H1 (cell line): ENCODE measurements around the gene APOA4. TPM values are rescaled to one million over a fixed set of nuclear protein-coding genes. Genes with fewer than 3 reads are reported as not detected.

Source experiments
- CTCF ChIA-PET: fragments of 300-600 bp; sonication (Branson Sonifier 250); formaldehyde crosslinking; loops from one replicate; lab custom pipeline; 2021; ENCODE audit not compliant: partially characterized antibody; lab: Charles Lee
- POLR2A ChIA-PET: fragments of 300-600 bp; sonication (Branson Sonifier 250); formaldehyde crosslinking; loops from one replicate; lab custom pipeline; 2021; ENCODE audit warnings: inconsistent platforms; ENCODE audit not compliant: partially characterized antibody; lab: Charles Lee
- DNase-seq, 2 experiments: peaks; one replicate each; pipeline versions ENCODE4 v3.0.0 to v3.0.0-alpha.2; 2010 to 2022; ENCODE audit warnings: low spot score in 2 of 2, low read depth in 1 of 2, mixed read lengths in 1 of 2
- FAIRE-seq: peaks from 2 replicates; lab custom pipeline; 2011; peaks lifted over from hg19 to GRCh38; lab: Jason Lieb, UNC
- H2AFZ ChIP-seq: 2 replicates; pipeline ENCODE4 v1.8.1; 2012; ENCODE audit warnings: low read length, inconsistent platforms
- H2AK5ac ChIP-seq: 2 replicates; pipeline ENCODE4 v1.6.1; 2013; ENCODE audit warnings: low read depth, low read length
- H2BK120ac ChIP-seq: replicated peaks from 2 replicates; pipeline ENCODE3; 2013; ENCODE audit warnings: low read depth, low read length, inconsistent platforms
- H2BK12ac ChIP-seq: 2 replicates; pipeline ENCODE4 v1.6.1; 2013; ENCODE audit warnings: low read depth, low read length
- H2BK15ac ChIP-seq: 2 replicates; pipeline ENCODE4 v1.6.1; 2013; ENCODE audit warnings: low read length
- H2BK20ac ChIP-seq: 2 replicates; pipeline ENCODE4 v1.6.1; 2013; ENCODE audit warnings: low read length
- H2BK5ac ChIP-seq: 2 replicates; pipeline ENCODE4 v1.6.1; 2013; ENCODE audit warnings: low read depth, low read length
- H3K14ac ChIP-seq: 2 replicates; pipeline ENCODE4 v1.6.1; 2013; ENCODE audit warnings: inconsistent platforms; ENCODE audit not compliant: insufficient read length
- H3K18ac ChIP-seq: 2 replicates; pipeline ENCODE4 v1.6.1; 2013; ENCODE audit warnings: low read length; ENCODE audit errors: extremely low read depth
- H3K23ac ChIP-seq: 2 replicates; pipeline ENCODE4 v1.6.1; 2013; ENCODE audit warnings: inconsistent platforms; ENCODE audit not compliant: insufficient read length
- H3K23me2 ChIP-seq: 2 replicates; pipeline ENCODE4 v1.6.1; 2013; ENCODE audit warnings: low read depth, low read length
- H3K27ac ChIP-seq: 2 replicates; pipeline ENCODE4 v1.6.1; 2011; ENCODE audit warnings: low read depth, low read length, inconsistent platforms
- H3K27me3 ChIP-seq, 4 experiments: replicated peaks in 1 of 4; 1 replicate in 1 of 4; 2 replicates in 3 of 4; pipeline versions ENCODE4 v1.6.1 to v1.8.1; 2011 to 2013; ENCODE audit warnings: low read length in 3 of 4, mild to moderate bottlenecking in 3 of 4, inconsistent platforms in 2 of 4, mixed read lengths in 2 of 4, moderate library complexity in 1 of 4; ENCODE audit not compliant: control insufficient read depth in 3 of 4, insufficient read depth in 3 of 4; ENCODE audit errors: extremely low read depth in 1 of 4
- H3K36me3 ChIP-seq, 4 experiments: 2 replicates each; pipeline versions ENCODE4 v1.6.1 to v1.8.1; 2011 to 2013; ENCODE audit warnings: mild to moderate bottlenecking in 4 of 4, low read length in 3 of 4, moderate library complexity in 2 of 4, control low read depth in 1 of 4, inconsistent platforms in 1 of 4; ENCODE audit not compliant: insufficient read depth in 4 of 4, control insufficient read depth in 2 of 4
- H3K4ac ChIP-seq: replicated peaks from 2 replicates; pipeline ENCODE3; 2013; ENCODE audit warnings: low read length, low read depth, mixed read lengths, inconsistent platforms; ENCODE audit not compliant: insufficient read length
- H3K4me1 ChIP-seq, 4 experiments: replicated peaks in 1 of 4; 1 replicate in 1 of 4; 2 replicates in 3 of 4; pipeline versions ENCODE4 v1.6.1 to v1.8.1; 2011 to 2013; ENCODE audit warnings: low read length in 3 of 4, inconsistent platforms in 2 of 4, mixed read lengths in 1 of 4; ENCODE audit not compliant: insufficient read depth in 4 of 4, control insufficient read depth in 3 of 4
- H3K4me2 ChIP-seq, 2 experiments: 2 replicates each; pipeline versions ENCODE4 v1.6.1 to v1.8.1; 2011 to 2013; ENCODE audit warnings: low read depth in 2 of 2, low read length in 2 of 2, control low read depth in 1 of 2, inconsistent platforms in 1 of 2, mild to moderate bottlenecking in 1 of 2; ENCODE audit not compliant: insufficient read depth in 1 of 2
- H3K4me3 ChIP-seq, 4 experiments: fragments of 200-600, 300-600 bp in 1 of 4; sonication (generic), shearing (Covaris generic), sonication (Bioruptor Twin) in 1 of 4; 2 replicates each; pipeline versions ENCODE4 v1.5.1 to v1.8.1; 2011 to 2016; ENCODE audit warnings: low read length in 4 of 4, low read depth in 3 of 4, control low read depth in 2 of 4, inconsistent platforms in 2 of 4, mild to moderate bottlenecking in 2 of 4, mixed read lengths in 1 of 4, moderate library complexity in 1 of 4; ENCODE audit not compliant: insufficient read depth in 2 of 4; ENCODE audit errors: extremely low read depth in 1 of 4
- H3K56ac ChIP-seq: replicated peaks from 2 replicates; pipeline ENCODE3; 2013; ENCODE audit warnings: low read depth, mild to moderate bottlenecking, mixed read lengths, low read length, inconsistent platforms; ENCODE audit not compliant: insufficient read length
- H3K79me1 ChIP-seq: 2 replicates; pipeline ENCODE4 v1.6.1; 2013; ENCODE audit warnings: low read depth, low read length, control low read depth
- H3K79me2 ChIP-seq, 2 experiments: 2 replicates each; pipeline versions ENCODE4 v1.6.1 to v1.8.1; 2012 to 2013; ENCODE audit warnings: low read length in 2 of 2, mild to moderate bottlenecking in 2 of 2, inconsistent platforms in 1 of 2; ENCODE audit not compliant: insufficient read depth in 2 of 2, control insufficient read depth in 1 of 2
- H3K9ac ChIP-seq, 4 experiments: replicated peaks in 1 of 4; 1 replicate in 1 of 4; 2 replicates in 3 of 4; pipeline versions ENCODE4 v1.6.1 to v1.8.1; 2011 to 2013; ENCODE audit warnings: low read depth in 3 of 4, low read length in 3 of 4, control low read depth in 2 of 4, mild to moderate bottlenecking in 2 of 4, moderate library complexity in 2 of 4, inconsistent platforms in 1 of 4; ENCODE audit errors: extremely low read depth in 1 of 4
- H3K9me3 ChIP-seq, 2 experiments: 2 replicates each; pipeline versions ENCODE4 v1.6.1 to v1.8.1; 2012 to 2013; ENCODE audit warnings: mild to moderate bottlenecking in 2 of 2, moderate library complexity in 2 of 2, control low read depth in 1 of 2, inconsistent platforms in 1 of 2, low read depth in 1 of 2, low read length in 1 of 2, mixed read lengths in 1 of 2; ENCODE audit not compliant: insufficient read depth in 2 of 2
- H4K20me1 ChIP-seq, 2 experiments: replicated peaks in 1 of 2; 2 replicates each; pipeline versions ENCODE3 to v1.8.1; 2011 to 2013; ENCODE audit warnings: inconsistent platforms in 2 of 2, low read length in 2 of 2, mild to moderate bottlenecking in 1 of 2; ENCODE audit not compliant: insufficient read depth in 2 of 2, control insufficient read depth in 1 of 2
- H4K5ac ChIP-seq: 2 replicates; pipeline ENCODE4 v1.6.1; 2013; ENCODE audit warnings: low read length, low read depth, mixed read lengths, inconsistent platforms; ENCODE audit not compliant: insufficient read length
- H4K8ac ChIP-seq: 2 replicates; pipeline ENCODE4 v1.8.0; 2013; ENCODE audit warnings: mild to moderate bottlenecking, moderate library complexity, low read length, inconsistent platforms; ENCODE audit not compliant: insufficient read depth; ENCODE audit errors: extremely low read depth
- H4K91ac ChIP-seq: replicated peaks from 2 replicates; pipeline ENCODE3; 2013; ENCODE audit warnings: low read length, mixed read lengths, inconsistent platforms; ENCODE audit not compliant: insufficient read length
- BRCA1 ChIP-seq: IDR thresholded peaks from 2 replicates; pipeline ENCODE4 v1.6.1; 2012; ENCODE audit warnings: low read depth, low read length, improper control_type of control experiment
- EGR1 ChIP-seq: IDR thresholded peaks from 2 replicates; pipeline ENCODE4 v1.6.1; 2011; ENCODE audit warnings: low read depth, low read length, borderline replicate concordance
- HDAC6 ChIP-seq: IDR thresholded peaks from one replicate; pipeline ENCODE4 v1.7.1; 2012; ENCODE audit warnings: low read depth, mild to moderate bottlenecking, inconsistent platforms, low read length, moderate library complexity
- KDM4A ChIP-seq: IDR thresholded peaks from one replicate; pipeline ENCODE4 v1.7.1; 2012; ENCODE audit warnings: low read depth, mild to moderate bottlenecking, moderate library complexity, low read length, inconsistent platforms; ENCODE audit not compliant: severe bottlenecking
- KDM5A ChIP-seq: fragments of 200-600 bp; IDR thresholded peaks from 2 replicates; pipeline ENCODE4 v1.7.1; 2012; ENCODE audit warnings: mild to moderate bottlenecking, low read length, inconsistent platforms, mixed read lengths
- SAP30 ChIP-seq: fragments of 300-600 bp; sonication (generic); IDR thresholded peaks from 2 replicates; pipeline ENCODE4 v1.7.1; 2012; ENCODE audit warnings: low read length, moderate library complexity, mild to moderate bottlenecking, inconsistent platforms; ENCODE audit not compliant: insufficient read depth, insufficient replicate concordance
- SP2 ChIP-seq: IDR thresholded peaks from 2 replicates; pipeline ENCODE4 v1.6.1; 2012; ENCODE audit warnings: mild to moderate bottlenecking, low read length, inconsistent platforms
- TEAD4 ChIP-seq: IDR thresholded peaks from 2 replicates; pipeline ENCODE4 v1.6.1; 2012; ENCODE audit warnings: low read depth, low read length, inconsistent platforms, mixed read lengths
- YY1 ChIP-seq: IDR thresholded peaks from 2 replicates; pipeline ENCODE4 v1.6.1; 2011; ENCODE audit warnings: low read depth, mild to moderate bottlenecking, low read length
- WGBS, 2 experiments: shearing (Covaris generic) in 1 of 2; methylation state at CpG; one replicate each; pipeline versions ENCODE4 v1.1.6 to v1.1.7; 2013 to 2015; ENCODE audit warnings: low lambda C conversion rate in 2 of 2, mixed read lengths in 2 of 2, inconsistent platforms in 1 of 2, low coverage in 1 of 2, missing lambda C conversion rate in 1 of 2; ENCODE audit not compliant: insufficient replicate concordance in 2 of 2, insufficient coverage in 1 of 2, insufficient read length in 1 of 2; ENCODE audit errors: extremely low coverage in 1 of 2, missing lambda C conversion rate in 1 of 2; 5-methylcytosine and 5-hydroxymethylcytosine counted together
- polyA plus RNA-seq, 7 experiments: library from polyadenylated mRNA; depleted of rRNA in 3 of 7; stranded (reverse) in 5 of 7; unstranded in 2 of 7; fragments of >200 nt in 5 of 7; fragments of 200-250 nt in 2 of 7; gene quantifications; 1 replicate in 5 of 7; 2 replicates in 1 of 7; 4 replicates in 1 of 7; pipeline versions ENCODE4 v1.2.1 to v1.2.3, GENCODE V29; 2011 to 2013; ENCODE audit warnings: missing spikeins in 2 of 7, mixed read lengths in 2 of 7
- total RNA-seq: library from RNA; stranded (reverse); fragmentation: NEBNext Ultra II Directional; extraction: Animal tissue kit (Norgen Biotek cat#: 25700); gene quantifications from 2 replicates; pipeline ENCODE4 v1.2.1, GENCODE V29; 2021
- TF ChIP-seq, protein P1 (sequence below), 3 experiments: IDR thresholded peaks; 1 replicate in 2 of 3; 2 replicates in 1 of 3; pipeline versions ENCODE4 v1.5.1 to v1.6.1; 2011; ENCODE audit warnings: low read length in 3 of 3, mild to moderate bottlenecking in 3 of 3, inconsistent platforms in 2 of 3, low read depth in 1 of 3, moderate library complexity in 1 of 3; ENCODE audit not compliant: insufficient read depth in 1 of 3; ENCODE audit errors: control extremely low read depth in 1 of 3
- TF ChIP-seq, protein P2 (sequence below): IDR thresholded peaks from 2 replicates; pipeline ENCODE4 v1.6.1; 2012; ENCODE audit warnings: inconsistent platforms

The APOA4 gene
- total and polyA plus RNA-seq, 2 of the 8 experiments (the other 6 are each of a cell fraction or from before 2014, with no cell fraction given) = not detected

DNA sequence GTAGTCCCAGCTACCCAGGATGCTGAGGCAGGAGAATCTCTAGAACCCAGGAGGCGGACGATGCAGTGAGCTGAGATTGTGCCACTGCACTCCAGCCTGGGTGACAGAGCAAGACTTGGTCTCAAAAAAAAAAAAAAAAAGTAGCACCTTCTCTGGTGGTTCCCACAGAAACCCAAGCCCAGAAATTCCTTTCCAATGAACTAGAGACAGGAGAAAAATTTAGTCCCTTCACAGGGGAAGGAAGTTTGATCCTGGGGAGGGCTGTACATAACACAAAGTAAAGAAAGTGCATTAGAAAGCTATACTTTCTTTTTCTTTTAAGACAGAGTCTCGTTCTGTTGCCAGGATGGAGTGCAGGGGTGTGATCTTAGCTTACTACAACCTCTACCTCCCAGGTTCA is 39.8 kb upstream of the APOA4 start:
- H4K20me1 ChIP-seq = peaks cover 3% of the 10 kb centered on the region in 2 experiments
- DNase-seq (no peak), FAIRE-seq (no peak)
- no peak overlapping the region for H2BK5ac ChIP-seq
- no peak overlapping the region for H2BK120ac ChIP-seq
- no peak overlapping the region for H2BK12ac ChIP-seq
- H3K79me1 ChIP-seq = no peaks in the 10 kb centered on the region
- no peak overlapping the region for H3K18ac ChIP-seq
- H4K91ac ChIP-seq = no peak overlapping the region
- 98% methylated on average over 3 of the region's 3 CpGs; no CpG with 5 or more reads in 1 of the 2 experiments for WGBS, 2 experiments
- H4K8ac ChIP-seq = no peak overlapping the region
- CTCF ChIA-PET = interaction anchor here (0.7 to 1.9 kb wide), 5 partner anchors 7 to 233 kb away, joined by 4 to 5 read pairs (median 4); no protein-coding TSS in a partner anchor
- no peak overlapping the region for H3K4me3 ChIP-seq
- no peaks in the 10 kb centered on the region for H3K9me3 ChIP-seq
- no peak overlapping the region for H3K27ac ChIP-seq
- H3K4me2 ChIP-seq = no peak overlapping the region
- no peak overlapping the region for H3K14ac ChIP-seq
- H3K23ac ChIP-seq = no peak overlapping the region
- no peak overlapping the region for H2BK15ac ChIP-seq
- H3K36me3 ChIP-seq = peaks cover 0 to 62% (median 38%) of the 10 kb centered on the region in 4 experiments; a peak in 7 of 8 replicates
- no peak overlapping the region for H3K4ac ChIP-seq
- POLR2A ChIA-PET = interaction anchor here (0.6 to 1.0 kb wide), 3 partner anchors 16 to 473 kb away, joined by 3 read pairs; no protein-coding TSS in a partner anchor
- H3K79me2 ChIP-seq = no peaks in the 10 kb centered on the region
- no peak overlapping the region for H2AK5ac ChIP-seq
- H3K9ac ChIP-seq = no peak overlapping the region
- H3K27me3 ChIP-seq = no peaks in the 10 kb centered on the region
- H4K5ac ChIP-seq = no peak overlapping the region
- H2AFZ ChIP-seq = no peak overlapping the region
- H2BK20ac ChIP-seq = no peak overlapping the region
- no peaks in the 10 kb centered on the region for H3K4me1 ChIP-seq
- no peaks in the 10 kb centered on the region for H3K23me2 ChIP-seq
- no peak overlapping the region for H3K56ac ChIP-seq
- no peak for TF ChIP-seq KDM4A
- TF ChIP-seq EGR1 = no peak
- TF ChIP-seq, protein P1, sequence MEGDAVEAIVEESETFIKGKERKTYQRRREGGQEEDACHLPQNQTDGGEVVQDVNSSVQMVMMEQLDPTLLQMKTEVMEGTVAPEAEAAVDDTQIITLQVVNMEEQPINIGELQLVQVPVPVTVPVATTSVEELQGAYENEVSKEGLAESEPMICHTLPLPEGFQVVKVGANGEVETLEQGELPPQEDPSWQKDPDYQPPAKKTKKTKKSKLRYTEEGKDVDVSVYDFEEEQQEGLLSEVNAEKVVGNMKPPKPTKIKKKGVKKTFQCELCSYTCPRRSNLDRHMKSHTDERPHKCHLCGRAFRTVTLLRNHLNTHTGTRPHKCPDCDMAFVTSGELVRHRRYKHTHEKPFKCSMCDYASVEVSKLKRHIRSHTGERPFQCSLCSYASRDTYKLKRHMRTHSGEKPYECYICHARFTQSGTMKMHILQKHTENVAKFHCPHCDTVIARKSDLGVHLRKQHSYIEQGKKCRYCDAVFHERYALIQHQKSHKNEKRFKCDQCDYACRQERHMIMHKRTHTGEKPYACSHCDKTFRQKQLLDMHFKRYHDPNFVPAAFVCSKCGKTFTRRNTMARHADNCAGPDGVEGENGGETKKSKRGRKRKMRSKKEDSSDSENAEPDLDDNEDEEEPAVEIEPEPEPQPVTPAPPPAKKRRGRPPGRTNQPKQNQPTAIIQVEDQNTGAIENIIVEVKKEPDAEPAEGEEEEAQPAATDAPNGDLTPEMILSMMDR (IDR thresholded peaks at IDR 0.05; ENCODE audit: control extremely low read depth in 1 of 3, insufficient read depth in 1 of 3, low read depth in 1 of 3, low read length in 3 of 3) = no peak
- TF ChIP-seq, protein P2, sequence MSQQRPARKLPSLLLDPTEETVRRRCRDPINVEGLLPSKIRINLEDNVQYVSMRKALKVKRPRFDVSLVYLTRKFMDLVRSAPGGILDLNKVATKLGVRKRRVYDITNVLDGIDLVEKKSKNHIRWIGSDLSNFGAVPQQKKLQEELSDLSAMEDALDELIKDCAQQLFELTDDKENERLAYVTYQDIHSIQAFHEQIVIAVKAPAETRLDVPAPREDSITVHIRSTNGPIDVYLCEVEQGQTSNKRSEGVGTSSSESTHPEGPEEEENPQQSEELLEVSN = no peak
- no peak for TF ChIP-seq YY1
- TF ChIP-seq SAP30 = no peak
- TF ChIP-seq KDM5A = no peak
- TF ChIP-seq BRCA1 = no peak
- no peak for TF ChIP-seq SP2
- no peak for TF ChIP-seq TEAD4
- no peak for TF ChIP-seq HDAC6
